GM19025 (cell line): ENCODE measurements around the gene GPC5.

Source experiments
- ATAC-seq: cut with Tn5 transposase; IDR thresholded peaks from one replicate; pipeline ENCODE4 v1.9.1; 2021; ENCODE audit warnings: mild to moderate bottlenecking, low read depth, moderate library complexity; ENCODE audit not compliant: unreplicated experiment

Gene GPC5

DNA sequence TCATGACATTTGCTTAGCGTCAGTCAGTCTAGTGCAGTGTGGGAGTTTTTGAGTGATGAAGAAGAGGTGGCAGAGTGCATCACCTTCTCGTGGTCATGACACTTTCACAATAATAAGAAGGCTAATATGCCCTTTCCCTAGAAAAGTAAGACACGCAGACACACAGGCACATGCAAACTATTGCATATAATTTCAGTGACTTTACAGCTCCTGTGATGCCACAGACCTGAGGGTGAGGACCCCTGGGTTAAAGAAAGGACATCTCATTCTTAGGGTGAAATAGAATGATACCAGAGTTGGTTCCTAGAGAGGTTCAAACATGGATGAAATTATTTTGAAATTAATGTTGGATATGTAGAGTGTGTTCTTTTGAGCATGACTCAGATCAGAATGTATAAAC lies 300.3 kb downstream of the GPC5 start:
- ATAC-seq: no peak

DNA sequence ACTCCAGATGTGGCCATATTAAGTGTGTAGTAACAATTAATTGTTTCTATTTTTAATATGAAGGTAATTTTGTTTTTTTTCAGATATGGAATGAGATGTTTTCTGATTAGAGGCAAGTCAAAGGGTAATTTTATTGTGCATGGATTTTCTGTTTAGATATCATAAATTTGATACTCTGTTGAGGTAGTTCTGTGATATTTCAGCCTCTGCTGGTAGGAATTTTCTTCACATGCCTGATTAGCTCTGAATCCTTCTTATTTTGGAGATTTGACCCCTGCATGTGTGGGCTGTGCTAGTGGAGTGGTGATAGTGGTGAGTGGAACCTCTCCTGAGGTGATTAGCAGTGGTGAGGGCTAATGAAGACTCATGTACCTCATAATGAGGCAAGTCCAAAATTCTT lies 301.4 kb downstream of the GPC5 start:
- no peak for ATAC-seq

- no peak for ATAC-seq
Observed at GRCh38 chr13:91701975-91702374, 303.6 kb downstream of the GPC5 start.

- no peak for ATAC-seq
Observed at GRCh38 chr13:91702411-91702810, 304.0 kb downstream of the GPC5 start.

DNA sequence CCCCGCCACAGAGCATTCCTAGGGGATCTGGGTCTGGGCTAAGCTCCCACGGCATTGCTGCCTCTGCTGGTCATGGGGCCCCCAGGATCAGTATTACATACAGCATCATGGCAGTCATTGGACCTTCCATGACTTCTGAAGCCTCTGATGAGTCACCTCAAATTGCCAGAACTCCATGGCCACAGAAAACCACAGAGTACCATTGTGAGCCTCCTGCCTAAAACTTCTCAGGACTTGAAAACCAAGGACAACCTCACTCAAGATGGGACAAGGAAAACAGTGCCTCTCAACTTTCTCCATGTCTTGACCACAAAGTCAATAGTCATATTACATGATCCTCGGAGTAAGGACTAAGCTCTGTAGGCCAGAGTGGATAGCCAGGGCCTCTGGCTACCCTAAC lies 306.0 kb downstream of the GPC5 start:
- ATAC-seq: no peak

- no peak for ATAC-seq
Observed at GRCh38 chr13:91708558-91708957, 310.1 kb downstream of the GPC5 start.

DNA sequence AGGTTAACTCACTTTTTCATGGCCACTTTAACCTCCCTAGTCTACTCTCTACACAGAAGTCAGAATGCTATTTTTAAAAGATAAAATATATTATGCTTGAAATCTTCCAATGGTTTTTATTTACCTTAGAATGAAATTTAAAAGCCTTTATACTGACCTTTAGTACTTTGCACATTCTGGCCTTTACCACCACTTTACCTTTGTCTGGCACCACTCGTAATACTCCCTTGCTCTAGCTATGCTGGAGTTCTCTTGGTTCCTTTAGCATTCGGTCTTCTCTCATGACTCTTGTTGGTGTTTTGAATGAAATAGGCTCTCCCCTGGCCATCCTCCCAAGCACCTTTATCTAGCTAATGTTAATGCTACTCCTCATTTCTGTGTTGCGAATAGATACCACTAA lies 310.8 kb downstream of the GPC5 start:
- ATAC-seq: no peak

DNA sequence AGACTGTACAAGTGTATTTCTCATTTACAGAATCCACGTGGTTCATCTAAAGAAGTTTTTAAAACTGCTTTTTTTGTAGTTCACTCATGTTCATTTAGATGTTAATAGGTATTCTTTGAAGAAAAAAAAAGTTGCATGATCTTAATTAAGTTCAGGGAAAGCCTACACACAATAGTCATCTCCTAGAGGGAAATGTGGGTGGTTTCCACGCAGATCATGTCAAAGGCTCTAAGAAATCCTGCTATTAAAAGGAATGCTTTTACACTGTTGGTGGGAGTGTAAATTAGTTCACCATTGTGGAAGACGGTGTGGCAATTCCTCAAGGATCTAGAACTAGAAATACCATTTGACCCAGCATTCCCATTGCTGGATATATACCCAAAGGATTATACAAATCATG lies 312.3 kb downstream of the GPC5 start:
- ATAC-seq: no peak

DNA sequence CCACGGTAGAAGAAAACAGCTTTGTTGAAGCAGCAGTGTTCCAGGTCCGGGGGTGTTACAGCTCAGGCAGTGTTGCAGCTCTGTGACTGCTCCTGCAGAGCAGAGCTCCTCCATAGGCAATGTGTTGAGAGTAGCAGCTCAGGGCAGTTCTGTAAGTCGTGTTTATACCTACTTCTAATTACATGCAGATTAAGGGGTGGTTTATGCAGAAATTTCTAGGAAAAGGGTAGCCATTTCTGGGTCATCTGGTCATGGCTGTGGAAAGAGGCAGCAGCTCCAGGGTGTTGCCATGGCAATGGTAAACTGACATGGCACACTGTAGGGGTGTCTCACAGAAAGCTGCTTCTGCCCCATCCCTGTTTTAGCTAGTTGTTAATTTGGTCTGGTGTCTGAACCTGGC lies 316.4 kb downstream of the GPC5 start:
- ATAC-seq: no peak

- ATAC-seq: no peak
Observed at GRCh38 chr13:91716436-91717065, 318.1 kb downstream of the GPC5 start.

- no peak for ATAC-seq
Observed at GRCh38 chr13:91719033-91719432, 320.6 kb downstream of the GPC5 start.

DNA sequence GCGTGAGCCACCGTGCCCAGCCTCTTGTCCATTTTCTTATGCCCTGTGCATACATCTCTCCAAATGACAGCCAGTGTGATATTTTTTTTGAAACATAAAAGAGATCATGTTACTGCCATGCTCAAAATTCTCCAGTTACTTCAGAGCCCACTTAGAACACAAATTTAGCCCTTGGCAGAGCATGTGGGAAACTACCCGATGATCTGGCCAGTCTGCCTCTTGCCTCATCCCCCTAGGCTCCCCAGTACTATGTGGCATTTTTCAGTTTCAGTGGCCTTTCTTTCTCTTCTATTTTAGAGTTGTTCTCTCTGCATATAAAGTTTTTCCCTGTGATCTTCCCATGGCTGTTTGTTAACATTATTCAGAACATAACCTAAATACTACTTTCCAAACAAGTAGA lies 323.0 kb downstream of the GPC5 start:
- no peak for ATAC-seq

GRCh38 chr13:91722267-91722884 lies 324.0 kb downstream of the GPC5 start:
- ATAC-seq: no peak

DNA sequence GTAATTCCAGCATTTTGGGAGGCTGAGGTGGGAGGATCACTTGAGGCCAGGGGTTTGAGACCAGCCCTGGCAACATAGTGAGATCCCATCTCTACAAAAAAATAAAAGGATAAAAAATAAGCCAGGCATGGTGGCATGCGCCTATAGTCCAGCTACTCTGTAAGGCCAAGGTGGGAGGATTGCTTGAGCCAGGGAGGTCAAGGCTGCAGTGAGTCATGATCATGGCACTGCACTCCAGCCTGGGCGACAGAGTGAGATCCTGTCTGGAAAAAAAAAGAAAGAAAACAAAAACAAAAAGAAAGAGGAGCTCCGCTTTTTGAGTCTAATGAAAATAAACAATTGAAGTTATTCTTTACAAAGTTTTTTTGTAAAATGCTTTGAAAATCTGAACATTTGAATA lies 326.2 kb downstream of the GPC5 start:
- ATAC-seq: no peak

GRCh38 chr13:91725646-91726045 lies 327.2 kb downstream of the GPC5 start:
- ATAC-seq: no peak

DNA sequence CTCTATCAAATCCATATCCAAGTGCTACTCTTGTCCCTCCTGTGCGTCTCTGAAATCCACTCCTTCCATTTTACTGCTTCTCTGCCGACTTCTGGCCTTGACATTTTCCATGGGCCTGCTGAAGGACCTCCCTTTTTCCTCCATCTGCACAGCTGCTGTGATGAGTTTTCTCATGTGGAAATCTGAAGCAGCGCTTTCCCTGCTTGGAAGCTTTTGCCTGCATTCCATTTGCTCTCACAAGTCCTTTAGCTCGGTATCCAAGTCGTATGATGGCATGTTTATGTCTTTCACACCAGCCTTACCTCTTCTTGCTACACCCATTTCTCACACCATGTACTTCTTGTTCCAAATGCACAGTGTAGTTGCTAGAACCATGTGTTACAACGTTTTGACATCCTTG lies 328.2 kb downstream of the GPC5 start:
- no peak for ATAC-seq

DNA sequence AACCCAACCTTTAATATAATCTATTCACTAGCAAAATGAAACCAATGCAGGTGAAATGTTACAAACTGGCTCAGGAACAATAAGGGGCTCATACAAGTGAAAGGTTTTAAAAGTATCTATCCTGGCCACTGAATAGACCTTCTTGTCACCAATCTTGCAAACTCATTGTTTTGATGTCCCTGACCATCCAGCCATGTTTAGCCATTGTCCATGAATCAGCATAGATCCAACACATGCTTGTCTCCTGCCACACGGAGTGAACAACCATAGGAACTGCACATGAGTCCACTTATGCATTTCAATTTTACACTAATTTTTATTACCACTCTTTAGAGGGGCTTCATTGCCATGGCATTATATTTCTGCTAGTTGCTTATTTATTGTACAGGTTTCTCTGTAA lies 331.4 kb downstream of the GPC5 start:
- ATAC-seq: no peak

GRCh38 chr13:91739751-91740150 lies 341.3 kb downstream of the GPC5 start:
- no peak for ATAC-seq

- no peak for ATAC-seq
Observed at GRCh38 chr13:91740756-91741155, 342.3 kb downstream of the GPC5 start.

- ATAC-seq: no peak
Observed at GRCh38 chr13:91741925-91742324, 343.5 kb downstream of the GPC5 start.

DNA sequence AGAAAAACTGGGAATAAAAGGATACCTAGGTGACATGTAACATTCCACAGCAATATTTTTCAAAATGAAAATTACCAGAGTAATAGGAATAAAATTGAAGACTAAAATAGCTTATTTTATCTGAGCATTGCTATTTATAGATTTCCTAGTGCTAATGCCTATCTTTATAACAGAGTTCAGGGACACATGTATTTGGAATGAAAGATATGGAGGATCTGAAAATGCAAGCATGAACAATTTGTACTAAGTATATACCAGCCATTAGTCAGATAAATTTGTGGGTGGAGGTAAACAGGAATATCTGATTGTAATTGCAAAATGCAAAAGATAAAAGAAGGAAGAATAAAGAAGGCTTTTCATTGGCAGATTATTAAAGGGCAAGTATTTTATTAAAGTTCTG lies 345.9 kb downstream of the GPC5 start:
- no peak for ATAC-seq

DNA sequence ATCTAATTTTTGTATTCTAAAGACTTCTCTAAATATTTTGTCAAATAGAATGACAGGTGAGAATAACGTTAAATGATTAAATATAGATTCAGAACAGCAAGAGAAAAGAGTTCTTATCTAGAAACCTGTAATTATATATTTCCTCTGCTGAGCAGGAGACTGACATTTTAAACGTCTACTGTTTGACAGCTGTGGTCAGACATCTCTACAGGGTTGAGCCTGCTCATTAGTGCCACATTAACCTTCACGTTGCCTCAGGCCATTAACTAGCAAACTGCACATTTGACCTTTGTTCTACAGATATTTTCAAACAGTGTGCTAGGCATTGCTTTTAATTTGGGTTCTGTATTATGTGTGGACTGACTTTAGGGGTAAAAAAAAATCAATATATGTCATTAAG lies 347.5 kb downstream of the GPC5 start:
- no peak for ATAC-seq

GRCh38 chr13:91747186-91747585 lies 348.8 kb downstream of the GPC5 start:
- ATAC-seq: no peak
